Hematopoietic multipotent progenitor cell treated with erythropoietin and hydrocortisone succinate and interleukin-3 and kit ligand, for 15 days (in vitro differentiated cells): Measurements from ENCODE around the gene KIAA1671.

Experiments
- DNase-seq: peaks from one replicate; pipeline ENCODE4 v3.0.0-alpha.2; 2015; ENCODE audit warnings: low spot score

The KIAA1671 gene

DNA sequence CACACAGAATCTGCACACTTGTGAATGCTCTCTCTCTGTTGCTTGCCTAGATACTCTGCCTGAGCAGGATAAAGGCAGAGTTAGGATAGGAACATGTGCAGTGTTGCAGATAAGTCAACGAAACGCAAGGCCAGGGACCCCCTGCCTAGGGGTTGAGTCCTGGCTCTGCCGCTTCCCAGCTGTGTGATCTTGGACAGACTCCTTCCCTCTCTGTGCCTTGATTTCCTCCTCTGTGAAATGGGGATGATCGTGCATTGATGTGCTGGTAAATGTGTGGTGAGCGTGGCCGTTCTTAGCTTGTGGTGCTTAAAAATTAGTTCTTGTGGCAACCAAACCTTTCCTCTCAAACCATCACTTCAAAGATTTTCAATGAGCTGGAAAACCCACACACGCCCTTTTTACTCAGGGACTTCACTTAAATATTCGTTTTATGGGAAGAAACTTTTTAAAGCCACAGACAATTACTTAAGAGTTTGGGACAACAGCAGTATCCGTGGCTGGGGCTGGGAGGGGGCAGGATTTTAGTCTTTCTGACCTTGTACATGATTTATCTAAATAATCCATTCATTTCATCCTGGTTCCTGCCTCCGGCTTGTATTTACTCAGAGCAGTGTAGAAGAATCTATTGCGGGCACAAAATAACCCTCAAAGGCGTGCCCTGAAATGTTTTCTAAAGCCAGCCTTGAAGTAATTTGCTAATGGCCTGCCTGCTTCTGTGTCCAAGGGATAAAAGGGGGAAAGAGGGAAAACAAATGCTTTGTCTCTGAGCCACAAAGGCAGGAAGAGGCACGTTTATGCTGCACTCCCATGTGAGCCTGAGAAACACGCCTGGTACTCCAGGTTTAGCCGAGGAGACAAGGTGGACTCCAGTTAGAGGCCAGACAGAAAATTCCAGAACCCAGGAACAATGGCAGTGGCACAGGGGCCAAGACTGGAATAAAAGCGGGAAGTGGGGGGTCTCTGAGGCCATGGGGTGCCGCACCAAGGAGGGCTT, 162.2 kb downstream of the KIAA1671 start:
- DNase-seq: no peak

DNA sequence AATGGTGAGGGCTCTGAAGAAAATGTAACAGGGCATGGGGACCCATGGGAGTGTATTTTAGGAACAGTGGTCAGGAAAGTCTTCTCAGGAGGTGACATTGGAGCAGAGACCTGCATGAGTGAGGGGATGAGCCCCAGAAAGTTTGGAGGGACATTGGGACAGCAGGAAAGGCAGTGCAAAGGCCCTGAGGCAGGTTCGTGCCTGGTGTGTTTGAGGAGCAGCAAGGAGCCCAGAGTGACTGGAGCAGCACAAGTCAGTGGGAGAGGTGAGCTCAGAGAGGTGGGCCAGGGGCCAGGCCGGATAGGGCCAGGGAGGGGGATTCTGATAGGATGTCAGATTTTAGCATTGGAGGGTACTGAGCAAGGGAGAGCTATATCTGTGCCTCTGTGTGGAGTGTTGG, 167.1 kb downstream of the KIAA1671 start:
- no peak for DNase-seq

DNA sequence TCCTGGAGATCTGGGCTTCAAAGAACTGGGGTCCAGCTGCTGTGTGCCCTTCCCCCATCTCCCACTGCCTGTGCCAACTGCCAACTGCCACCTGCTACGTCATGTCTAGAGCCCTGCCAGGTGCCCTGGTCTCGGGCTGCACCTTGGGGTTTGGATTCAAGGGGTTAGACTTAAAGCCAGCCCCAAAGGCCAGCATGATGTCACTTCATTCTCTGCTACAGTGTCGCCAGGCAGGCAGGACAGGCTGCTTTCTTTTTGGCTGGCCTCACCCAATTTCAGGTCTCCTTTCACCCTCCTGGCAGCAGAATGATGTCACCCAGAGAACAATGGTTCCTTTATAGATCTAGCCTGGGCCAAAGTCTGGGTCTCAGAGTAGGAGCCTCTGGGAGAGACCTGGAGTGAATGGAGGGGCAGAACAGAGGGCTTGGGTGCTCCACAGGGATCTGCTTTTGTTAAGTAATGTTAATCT, 167.6 kb downstream of the KIAA1671 start:
- DNase-seq: no peak

DNA sequence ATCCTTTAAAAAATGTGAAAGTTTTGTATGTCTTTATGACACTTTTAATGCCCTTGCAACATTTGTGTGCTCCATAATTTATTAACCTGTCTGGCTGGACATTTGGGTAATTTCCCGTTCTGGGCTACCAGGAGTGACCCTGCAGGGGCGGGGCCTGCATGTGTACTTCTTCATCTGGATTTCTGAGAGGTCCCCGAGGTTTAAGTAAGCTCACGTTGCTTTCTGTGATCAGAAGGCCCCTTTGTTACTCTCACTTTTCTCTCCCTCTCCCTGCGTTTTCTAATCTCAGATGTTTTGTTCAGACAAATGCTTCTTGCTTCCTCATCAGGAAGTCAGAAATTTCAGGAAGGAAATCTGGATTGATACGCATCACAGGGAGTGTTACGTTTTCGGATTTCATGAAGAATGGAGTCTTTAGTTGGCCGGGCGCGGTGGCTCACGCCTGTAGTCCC, 168.3 kb downstream of the KIAA1671 start:
- DNase-seq: no peak

DNA sequence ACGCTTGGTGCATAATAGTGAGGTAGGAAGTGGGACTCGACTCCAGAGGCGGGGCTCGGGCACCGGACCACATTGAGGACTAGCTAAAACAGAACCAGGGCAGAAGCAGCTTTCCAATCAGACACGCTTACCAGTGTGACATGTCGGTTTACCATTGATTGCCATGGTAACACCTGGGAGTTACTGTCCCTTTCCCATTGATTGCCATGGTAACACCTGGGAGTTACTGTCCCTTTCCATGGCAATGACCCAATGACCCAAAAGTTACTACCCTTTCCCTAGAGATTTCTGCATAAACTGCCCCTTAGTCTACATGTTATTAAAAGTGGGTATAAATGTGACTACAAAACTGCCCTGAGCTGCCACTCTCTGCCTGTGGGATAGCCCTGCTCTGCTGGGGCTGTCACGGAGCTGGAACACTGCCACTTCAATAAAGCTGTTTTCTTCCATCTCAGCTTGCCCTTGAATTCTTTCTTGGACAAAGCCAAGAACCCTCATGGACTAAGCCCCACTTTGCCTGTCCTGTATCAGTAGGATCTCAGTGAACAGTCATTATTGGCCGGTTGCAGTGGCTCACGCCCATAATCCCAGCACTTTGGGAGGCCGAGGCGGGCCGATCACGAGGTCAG, 169.7 kb downstream of the KIAA1671 start:
- DNase-seq: no peak

DNA sequence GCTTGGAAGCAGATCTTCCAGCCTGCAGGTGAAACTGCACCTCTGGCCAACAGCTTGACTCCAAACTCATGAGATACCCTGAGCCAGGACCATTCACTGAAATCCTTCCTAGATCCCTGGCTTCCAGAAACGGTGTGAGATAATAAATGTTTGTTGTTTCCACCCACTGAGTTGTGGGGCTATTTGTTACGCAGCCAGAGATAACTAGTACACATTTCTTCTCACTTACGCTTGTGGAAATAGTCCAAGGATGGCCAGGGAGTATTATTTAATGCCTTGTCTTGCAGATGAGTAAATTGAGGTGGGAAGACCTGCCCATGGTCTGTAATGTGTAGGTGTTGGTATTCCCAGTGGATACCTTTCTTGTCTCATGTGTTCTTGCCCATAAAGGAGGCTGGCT, 171.2 kb downstream of the KIAA1671 start:
- DNase-seq: no peak

DNA sequence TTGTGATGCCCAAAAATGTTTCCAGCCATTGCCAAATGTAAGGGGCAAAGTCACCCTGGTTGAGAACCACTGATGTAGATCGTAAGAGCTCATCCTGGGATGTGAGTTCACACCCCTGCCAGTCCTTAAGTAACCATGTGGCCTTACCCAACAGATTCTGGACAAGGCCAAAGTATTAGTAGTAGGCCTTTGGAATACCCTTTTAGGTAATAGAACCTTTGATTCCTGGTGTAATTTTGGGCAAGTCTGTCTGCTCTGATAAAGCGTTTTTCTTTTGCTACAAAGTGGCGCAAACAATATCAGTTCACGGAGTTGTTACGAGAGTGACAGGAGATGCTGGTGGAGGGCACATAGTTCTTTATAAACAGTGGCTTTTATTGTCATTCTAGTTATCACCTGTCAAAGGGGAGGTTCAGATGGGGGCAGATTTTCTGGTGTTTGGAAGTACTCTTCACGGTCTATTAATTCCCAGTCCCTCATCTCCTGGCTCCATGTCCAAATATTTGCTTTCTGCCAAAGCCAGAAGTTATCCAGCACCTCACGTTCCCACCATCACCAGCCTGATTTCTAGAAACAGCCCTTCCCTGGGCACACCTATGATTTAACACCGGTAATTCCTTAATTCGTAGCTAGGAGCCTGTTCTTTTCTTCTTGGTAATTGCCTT, 173.3 kb downstream of the KIAA1671 start:
- DNase-seq: no peak

DNA sequence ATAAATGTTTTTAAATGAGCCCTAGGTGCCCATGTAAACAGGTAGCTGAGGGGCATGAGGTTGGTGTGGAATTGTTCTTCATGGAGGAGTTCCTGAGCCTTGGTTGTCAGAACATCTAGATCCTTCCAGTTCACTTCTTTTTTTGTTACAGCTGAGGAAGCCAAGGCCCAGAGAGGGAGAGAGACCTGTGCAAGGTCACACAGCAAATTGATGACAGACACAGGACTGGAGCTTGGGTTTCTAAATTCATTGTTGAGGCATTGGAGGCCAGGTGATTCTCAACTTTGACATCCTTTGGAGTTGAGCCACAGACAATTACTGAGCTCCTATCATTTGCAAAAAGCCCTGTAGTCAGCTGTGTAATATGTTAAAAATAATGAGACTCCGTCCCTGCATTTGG, 174.0 kb downstream of the KIAA1671 start:
- DNase-seq: no peak

DNA sequence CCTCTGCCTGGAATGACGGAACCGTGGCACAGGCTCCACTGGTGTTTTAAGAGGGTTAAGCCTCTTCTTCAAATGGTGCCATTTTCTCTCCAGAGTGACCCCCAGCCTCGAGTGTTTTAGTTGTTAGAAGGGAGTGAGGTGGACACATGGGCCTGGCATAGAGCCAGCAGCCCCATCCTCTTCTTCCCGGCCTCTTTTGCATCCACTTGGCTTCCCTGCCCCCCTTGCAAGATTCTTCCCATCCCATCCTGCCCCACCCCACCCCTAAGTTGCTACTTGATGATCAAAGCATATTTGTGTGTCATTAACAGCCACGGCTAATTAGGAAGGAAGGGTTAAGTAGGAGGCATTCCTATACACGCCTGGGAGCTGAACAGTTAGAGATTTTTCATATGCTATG, 174.8 kb downstream of the KIAA1671 start:
- no peak for DNase-seq

DNA sequence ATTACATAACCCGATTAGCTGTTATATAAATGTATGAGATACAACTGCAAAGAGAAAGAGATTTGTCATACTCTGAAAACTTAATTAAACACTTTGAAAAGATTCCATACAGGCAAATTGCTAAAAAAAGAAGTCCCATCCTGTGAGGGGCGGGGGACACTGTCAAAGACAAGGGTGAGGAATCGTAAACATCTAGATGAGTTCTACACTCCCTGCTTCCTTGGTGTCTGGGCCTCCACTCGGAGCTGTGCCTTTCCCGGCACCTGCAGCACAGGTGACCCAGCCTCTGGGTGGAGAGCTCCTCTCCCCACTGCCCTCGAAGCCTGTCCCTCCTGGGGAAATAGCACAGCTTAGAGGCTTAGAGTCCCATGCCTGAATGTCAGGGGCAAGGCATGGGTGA, 177.9 kb downstream of the KIAA1671 start:
- DNase-seq: no peak

DNA sequence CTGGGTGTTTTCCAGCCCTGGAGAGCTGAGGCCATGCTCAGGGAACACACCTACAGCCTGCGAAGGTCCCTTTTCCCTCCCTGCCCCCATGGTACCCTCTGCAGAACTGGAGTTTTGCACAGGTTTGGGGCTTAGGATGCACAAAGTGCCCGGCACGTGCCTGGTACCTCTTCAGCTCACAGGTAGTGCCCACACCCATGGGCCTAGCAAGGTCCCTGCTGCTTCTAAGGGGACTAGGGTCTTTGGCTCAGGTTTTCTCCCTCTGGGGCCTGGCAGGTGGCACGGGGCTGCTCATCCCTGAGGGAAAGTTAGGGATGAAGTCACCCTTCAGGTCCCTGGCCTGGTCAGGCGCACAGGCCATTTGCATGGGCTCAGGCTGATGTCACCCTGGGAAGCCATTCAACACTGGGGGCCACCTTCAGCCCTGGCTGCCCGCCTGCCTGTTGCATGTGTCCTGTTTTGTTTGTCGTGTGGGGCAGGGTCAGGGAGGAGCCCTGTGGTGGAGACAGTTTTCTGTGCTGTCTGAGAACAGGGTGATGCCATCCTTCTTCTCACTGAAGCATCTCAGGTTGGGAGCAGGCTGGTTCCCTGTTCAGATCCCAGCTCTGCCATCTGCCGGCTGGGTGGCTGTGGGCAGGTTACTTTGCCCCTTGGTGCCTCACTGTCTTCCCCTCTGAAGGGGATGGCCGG, 178.8 kb downstream of the KIAA1671 start:
- no peak for DNase-seq

DNA sequence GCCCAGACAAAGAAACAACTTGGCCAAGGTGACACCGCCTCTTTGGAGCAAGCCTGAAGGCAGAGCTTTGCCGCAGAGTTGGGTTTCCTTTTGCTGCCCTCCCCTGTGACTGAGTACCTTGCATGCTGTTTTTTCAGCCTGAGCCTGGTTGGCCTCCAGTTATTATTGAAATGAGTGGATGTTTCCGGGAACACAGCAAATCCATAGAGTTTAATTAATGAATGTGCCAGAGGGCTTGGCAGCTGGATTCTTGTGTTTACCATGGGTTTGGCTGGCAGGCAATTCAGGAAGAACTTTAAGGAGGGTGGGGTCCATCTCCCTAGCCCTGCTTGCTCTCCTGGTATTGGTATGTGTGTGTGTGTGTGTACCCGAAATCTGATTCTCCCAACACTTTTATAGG, 181.5 kb downstream of the KIAA1671 start:
- no peak for DNase-seq

DNA sequence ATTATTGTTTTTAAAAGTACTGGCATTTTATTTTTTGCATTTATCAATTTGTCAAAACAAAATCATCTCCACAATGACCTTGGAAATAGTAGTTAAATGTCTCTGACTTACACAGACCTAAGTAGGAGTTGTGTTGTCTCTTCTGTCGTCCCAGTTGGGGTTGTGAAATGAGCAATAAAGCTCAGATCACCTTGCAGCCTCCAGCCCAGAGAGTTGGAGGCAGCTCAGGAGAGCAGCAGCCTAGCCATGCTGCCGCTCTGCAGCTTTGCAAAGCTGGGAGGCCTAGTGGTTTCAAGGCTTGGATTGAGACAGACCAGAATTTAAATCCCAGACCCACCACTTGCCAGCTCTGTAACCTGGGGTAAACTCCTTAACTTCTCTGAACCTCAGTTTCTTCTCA, 181.9 kb downstream of the KIAA1671 start:
- no peak for DNase-seq

DNA sequence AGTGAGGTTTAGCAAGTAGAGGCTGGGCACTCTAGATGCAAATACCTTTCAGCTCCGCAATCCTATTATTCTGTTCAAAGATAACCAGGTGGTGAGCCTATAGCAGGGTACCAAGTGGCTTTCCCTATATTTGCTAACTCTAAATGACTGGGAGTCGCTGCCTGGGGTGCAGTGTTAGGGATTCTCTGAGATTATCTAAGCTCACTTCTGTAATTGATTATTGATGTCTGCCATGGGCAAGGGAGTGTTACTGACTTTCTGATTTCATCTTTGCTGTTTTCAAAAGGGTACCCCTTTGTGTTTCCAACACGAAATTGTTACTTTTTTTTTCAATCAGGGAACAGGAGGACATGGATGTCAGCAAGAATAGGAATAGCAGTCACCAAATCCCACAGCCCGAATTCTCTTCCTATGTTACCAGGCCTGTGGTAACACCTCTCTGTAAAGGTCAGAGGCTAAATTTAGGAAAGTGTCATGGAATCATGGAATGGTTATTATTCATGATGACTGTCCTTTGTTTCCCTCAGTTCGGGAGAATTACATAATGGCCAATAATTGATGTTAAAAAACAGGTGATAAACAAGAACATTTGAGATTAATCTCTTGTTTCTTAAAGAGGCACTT, 184.5 kb downstream of the KIAA1671 start:
- DNase-seq: no peak

DNA sequence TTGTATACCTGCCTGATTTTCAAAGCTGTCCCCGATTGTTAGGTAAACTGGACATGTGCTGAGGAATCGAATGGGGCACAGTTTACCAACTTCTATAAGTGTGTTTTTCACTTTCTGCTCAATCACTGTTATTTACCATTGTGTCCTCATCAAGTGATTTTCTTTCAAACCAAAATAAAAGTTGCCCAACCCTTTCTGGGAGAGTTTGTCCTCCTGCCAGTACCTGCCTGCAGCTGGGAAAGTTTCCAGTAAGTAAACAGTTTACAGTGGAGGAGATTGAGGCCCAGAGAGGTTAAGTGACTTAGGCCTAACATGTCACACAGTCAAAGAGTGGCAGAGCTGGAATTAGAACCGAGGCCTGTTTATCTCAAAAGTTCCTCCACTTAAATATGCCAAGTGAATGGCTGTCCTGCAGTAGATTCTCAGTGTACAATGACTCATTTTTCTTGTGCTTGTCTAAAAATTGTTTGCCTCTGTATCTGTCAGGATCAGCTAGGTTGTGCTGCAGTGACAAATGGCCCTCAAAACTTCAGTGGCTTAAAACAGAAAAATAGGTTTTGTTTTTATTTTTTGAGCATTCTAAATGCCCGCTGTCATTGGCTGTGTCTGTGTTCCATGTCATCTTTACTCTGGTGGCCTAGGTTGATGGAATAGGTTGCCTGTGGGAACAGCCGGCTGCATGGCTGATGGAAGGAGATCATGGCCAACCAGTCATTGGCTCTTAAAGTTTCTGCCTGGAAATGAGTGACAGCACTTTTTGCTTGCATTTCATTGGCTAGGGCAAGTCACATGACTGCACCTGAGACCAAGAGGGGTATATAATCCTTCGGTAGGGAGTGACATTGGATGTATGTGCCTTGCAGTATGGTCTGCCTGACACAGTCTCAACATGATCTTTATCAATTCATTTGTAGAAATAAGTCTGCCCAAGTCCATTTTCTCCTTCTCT, 185.3 kb downstream of the KIAA1671 start:
- DNase-seq: no peak

DNA sequence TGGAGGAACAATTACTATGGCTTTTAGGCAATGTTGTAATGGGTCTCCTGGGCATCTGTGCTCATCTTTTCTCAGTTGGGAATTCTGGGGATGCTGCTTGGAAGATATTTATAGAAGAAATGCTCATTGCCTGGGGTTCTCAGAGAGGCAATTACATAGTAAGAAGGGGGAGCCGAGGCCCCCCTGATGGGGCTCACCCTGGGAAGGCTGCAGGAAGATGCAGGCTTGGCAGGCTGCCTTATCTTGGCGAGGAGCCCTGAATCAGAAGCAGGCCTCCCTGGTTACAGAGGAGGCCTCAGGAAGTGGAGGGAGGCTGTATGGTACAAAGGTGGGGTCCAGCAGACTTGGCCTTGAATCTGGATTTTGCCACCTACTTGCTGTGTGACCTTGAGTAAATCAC, 186.5 kb downstream of the KIAA1671 start:
- DNase-seq: no peak

DNA sequence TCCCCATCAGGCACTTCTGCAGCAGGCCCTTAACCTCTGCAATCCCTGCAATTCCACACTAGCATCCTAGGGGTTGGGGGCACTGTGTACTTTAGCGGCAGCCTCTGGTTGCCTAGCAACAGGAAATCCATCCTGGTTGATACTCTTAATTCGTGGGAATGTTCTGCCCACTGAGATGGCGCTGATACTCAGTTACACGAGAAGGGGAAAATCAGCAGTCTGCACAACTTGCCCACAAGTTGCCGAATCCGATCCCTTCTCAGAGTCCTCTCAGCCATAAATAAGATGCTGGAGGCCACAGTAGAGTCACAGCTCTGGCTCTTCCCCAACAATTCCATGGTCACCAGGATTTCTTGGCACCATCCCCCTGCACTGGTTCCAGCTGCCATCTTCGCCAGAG, 189.6 kb downstream of the KIAA1671 start:
- no peak for DNase-seq

DNA sequence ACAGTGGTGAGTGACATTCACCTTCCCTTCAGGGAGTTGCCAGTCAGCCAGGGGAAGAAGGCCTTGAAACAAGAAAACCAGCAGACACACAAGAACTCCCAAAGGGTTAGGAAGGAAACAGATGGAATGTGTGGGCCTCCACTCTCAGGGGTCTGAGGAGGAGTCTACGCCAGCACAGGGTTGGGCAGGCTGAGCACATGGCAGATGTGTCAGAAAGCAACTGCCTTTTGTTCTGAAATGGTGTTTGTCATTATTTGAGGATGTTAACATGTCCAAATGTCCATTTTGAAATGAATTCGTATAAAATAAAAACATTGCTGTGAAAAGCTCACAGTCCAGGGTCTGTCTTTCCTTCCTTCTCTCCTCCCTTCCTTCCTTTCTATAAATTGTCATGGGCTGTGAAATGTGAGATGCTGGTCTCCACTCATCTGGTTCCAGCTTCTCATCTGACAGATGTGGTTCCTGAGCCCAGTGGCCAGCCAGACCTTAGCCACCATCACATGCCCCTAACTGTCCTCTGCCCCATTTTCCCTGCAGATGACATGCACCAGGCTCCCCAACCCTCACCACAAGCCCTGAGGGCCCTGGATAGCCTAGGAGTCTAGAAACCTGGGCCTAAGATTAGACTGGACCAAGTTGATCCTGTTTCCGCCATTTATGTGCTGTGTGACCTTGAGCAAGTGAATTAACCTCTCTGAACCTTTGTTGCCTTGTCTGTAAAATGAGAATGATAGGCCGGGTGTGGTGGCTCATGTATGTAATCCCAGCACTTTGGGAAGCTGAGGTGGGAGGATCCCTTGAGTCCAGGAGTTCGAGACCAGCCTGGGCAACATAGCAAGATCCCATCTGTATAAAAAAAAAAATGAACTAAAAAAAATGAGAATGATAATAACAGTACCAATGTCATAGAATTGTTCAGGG, 190.9 kb downstream of the KIAA1671 start:
- DNase-seq: no peak

DNA sequence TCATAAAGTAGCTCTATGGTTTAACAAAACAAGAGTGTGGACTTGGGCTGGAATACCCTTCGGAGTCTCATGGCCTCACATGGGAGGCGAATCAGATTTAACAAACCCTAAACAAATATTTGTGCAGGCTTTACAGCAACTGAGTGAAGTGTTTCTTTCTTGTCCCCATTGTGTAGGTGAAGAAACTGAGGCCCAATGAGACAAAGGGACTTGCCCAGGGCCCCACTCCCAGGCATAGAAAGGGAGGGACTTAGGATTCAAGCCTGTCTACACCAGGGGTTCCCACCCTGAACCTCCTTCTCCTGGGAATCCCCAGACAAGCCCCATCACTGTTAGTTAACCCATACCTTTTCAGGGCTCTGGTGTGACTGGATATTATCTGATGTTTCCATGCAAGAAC, 192.0 kb downstream of the KIAA1671 start:
- DNase-seq: no peak
